HG03432 (cell line): ENCODE measurements around the gene WIPI1.
"Not testable (repeated sequence)": the region's sequence is repeated elsewhere in the genome, so short reads cannot be mapped to it uniquely, and the experiment has no call there.

Experiments
- ATAC-seq: cut with Tn5 transposase; IDR thresholded peaks from one replicate; pipeline ENCODE4 v1.9.1; 2021; ENCODE audit warnings: mild to moderate bottlenecking, moderate library complexity; ENCODE audit not compliant: unreplicated experiment

WIPI1 gene

GRCh38 chr17:68387435-68388218, 69.7 kb downstream of the WIPI1 start:
- no peak for ATAC-seq

- ATAC-seq, result no peak
Measured at GRCh38 chr17:68385490-68386215, 71.6 kb downstream of the WIPI1 start.

- ATAC-seq, result no peak
Measured at GRCh38 chr17:68384941-68385340, 72.4 kb downstream of the WIPI1 start.

- no peak for ATAC-seq
Measured at GRCh38 chr17:68384471-68384870, 72.8 kb downstream of the WIPI1 start.

GRCh38 chr17:68383443-68384321, 73.6 kb downstream of the WIPI1 start:
- no peak for ATAC-seq

GRCh38 chr17:68383120-68383442, 74.2 kb downstream of the WIPI1 start:
- no peak for ATAC-seq

- ATAC-seq, result no peak
Measured at GRCh38 chr17:68382582-68383085, 74.7 kb downstream of the WIPI1 start.

GRCh38 chr17:68381076-68381900, 76.0 kb downstream of the WIPI1 start:
- no peak for ATAC-seq

GRCh38 chr17:68379692-68380677, 77.3 kb downstream of the WIPI1 start:
- ATAC-seq, result no peak

GRCh38 chr17:68379177-68379510, 78.2 kb downstream of the WIPI1 start:
- no peak for ATAC-seq

- no peak for ATAC-seq
Measured at GRCh38 chr17:68378268-68379176, 78.8 kb downstream of the WIPI1 start.

- no peak for ATAC-seq
Measured at GRCh38 chr17:68377771-68378267, 79.5 kb downstream of the WIPI1 start.

GRCh38 chr17:68376178-68376577, 81.1 kb downstream of the WIPI1 start:
- ATAC-seq, result not testable (repeated sequence)

- no peak for ATAC-seq
Measured at GRCh38 chr17:68375566-68375965, 81.7 kb downstream of the WIPI1 start.
